ENCODE results near the gene LRRC28. TPM values are rescaled to one million over a fixed set of nuclear protein-coding genes. Genes with fewer than 3 reads are reported as not detected.

The LRRC28 gene
- polyA plus RNA-seq, 3 donors = 9.8 to 14.7 (median 14.2) TPM

- 67 to 80% (median 72%) methylated on average over 3 of the region's 3 CpGs for WGBS, 3 donors
- no peak overlapping the region for H3K27ac ChIP-seq (ENCODE audit: low read depth, low read length)
Observed at GRCh38 chr15:99247062-99247461, 4.2 kb upstream of the LRRC28 start.

- no peak overlapping the region for H3K27ac ChIP-seq (ENCODE audit: low read depth, low read length)
- whole genome bisulfite sequencing, 3 donors = 75 to 81% (median 80%) methylated on average over 7 of the region's 7 CpGs
Observed at GRCh38 chr15:99248000-99248715, 3.1 kb upstream of the LRRC28 start.

- H3K27ac ChIP-seq (ENCODE audit: low read depth, low read length) = no peak within 1 kb of the TSS
- 3 to 11% (median 3%) methylated on average over 14 of the region's 14 CpGs for WGBS, 3 donors
Observed at GRCh38 chr15:99249270-99249841, 1.9 kb upstream of the LRRC28 start, which contains the start of gene TTC23. TTC23 (minus strand) TSS chr15:99249581; CDS start chr15:99228712, 20,869 bp downstream.

- WGBS, 3 donors = 21 to 34% (median 26%) methylated on average over 4 of the region's 4 CpGs
- no peak overlapping the region for H3K27ac ChIP-seq (ENCODE audit: low read depth, low read length)
Observed at GRCh38 chr15:99250001-99250400, 1.3 kb upstream of the LRRC28 start.

DNA sequence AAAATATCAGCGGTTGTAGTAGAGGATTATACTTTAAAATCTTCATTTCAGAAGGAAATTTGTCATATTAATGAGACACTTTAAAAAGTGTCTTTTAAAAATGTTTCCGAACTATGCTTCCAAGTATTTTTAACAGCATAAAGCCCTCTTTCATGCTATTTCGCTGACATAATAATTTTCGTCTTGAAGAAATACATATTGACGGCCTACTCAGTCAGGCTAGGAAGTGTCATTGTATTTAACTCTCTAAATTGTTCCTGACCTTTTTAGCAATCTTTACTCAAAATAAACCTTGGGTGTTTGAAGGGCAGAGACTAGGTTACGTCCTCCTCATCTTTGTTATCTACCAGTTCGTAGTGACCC, 806 bp upstream of the LRRC28 start:
- 9 to 37% (median 22%) methylated on average over 7 of the region's 7 CpGs for WGBS, 3 donors
- H3K27ac ChIP-seq (ENCODE audit: low read depth, low read length) = no peak overlapping the region

- WGBS, 3 donors = 36 to 83% (median 64%) methylated on average over 7 of the region's 7 CpGs
- H3K27ac ChIP-seq (ENCODE audit: low read depth, low read length) = no peak overlapping the region
Observed at GRCh38 chr15:99252326-99252725, 1.0 kb downstream of the LRRC28 start.

GRCh38 chr15:99253381-99254090, 2.3 kb downstream of the LRRC28 start:
- 82 to 98% (median 86%) methylated on average over 6 of the region's 6 CpGs for WGBS, 3 donors
- H3K27ac ChIP-seq (ENCODE audit: low read depth, low read length) = no peak overlapping the region

- H3K27ac ChIP-seq (ENCODE audit: low read depth, low read length) = no peak overlapping the region
- WGBS, 3 donors = 81 to 95% (median 94%) methylated on average over 12 of the region's 12 CpGs
Observed at GRCh38 chr15:99257107-99257750, 5.9 kb downstream of the LRRC28 start.

GRCh38 chr15:99264125-99264524, 12.8 kb downstream of the LRRC28 start:
- 78 to 86% (median 80%) methylated on average over 5 of the region's 5 CpGs for WGBS, 3 donors
- H3K27ac ChIP-seq (ENCODE audit: low read depth, low read length) = no peak overlapping the region

GRCh38 chr15:99265541-99266070, 14.3 kb downstream of the LRRC28 start:
- WGBS, 3 donors = 83 to 87% (median 86%) methylated on average over 3 of the region's 3 CpGs
- no peak overlapping the region for H3K27ac ChIP-seq (ENCODE audit: low read depth, low read length)

DNA sequence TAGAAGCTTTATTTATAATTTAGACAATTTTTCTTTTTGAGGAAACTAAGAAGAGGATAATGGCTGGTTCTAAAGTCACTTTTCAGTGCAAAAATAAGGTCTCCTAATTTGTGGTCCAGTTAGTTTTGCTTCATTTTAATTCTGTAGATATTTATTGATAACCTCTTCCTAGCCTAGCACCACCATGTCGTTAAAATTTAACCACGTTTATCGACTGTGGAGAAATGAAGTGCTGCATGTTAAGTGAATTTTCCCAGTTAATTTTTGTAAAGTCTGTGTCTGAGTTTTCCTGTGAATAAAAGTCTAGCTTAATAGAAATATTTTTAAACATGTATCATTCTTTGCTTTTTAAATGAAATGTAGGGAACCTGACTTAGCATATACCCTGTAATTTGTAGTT, 16.7 kb downstream of the LRRC28 start:
- no peak overlapping the region for H3K27ac ChIP-seq (ENCODE audit: low read depth, low read length)
- WGBS, 3 donors = 16 to 96% (median 86%) methylated on average over 3 of the region's 3 CpGs

GRCh38 chr15:99268431-99268830, 17.1 kb downstream of the LRRC28 start:
- WGBS, 3 donors = 31 to 81% (median 81%) methylated on average over 5 of the region's 5 CpGs
- H3K27ac ChIP-seq (ENCODE audit: low read depth, low read length) = no peak overlapping the region

GRCh38 chr15:99273801-99274200, 22.5 kb downstream of the LRRC28 start:
- 63 to 82% (median 69%) methylated on average over 3 of the region's 3 CpGs for WGBS, 3 donors
- no peak overlapping the region for H3K27ac ChIP-seq (ENCODE audit: low read depth, low read length)

GRCh38 chr15:99275061-99275460, 23.8 kb downstream of the LRRC28 start:
- WGBS, 3 donors = 97 to 98% (median 98%) methylated on average over 2 of the region's 2 CpGs
- no peak overlapping the region for H3K27ac ChIP-seq (ENCODE audit: low read depth, low read length)

- 90 to 92% (median 91%) methylated on average over 9 of the region's 9 CpGs for WGBS, 3 donors
- no peak overlapping the region for H3K27ac ChIP-seq (ENCODE audit: low read depth, low read length)
Observed at GRCh38 chr15:99275525-99276128, 24.3 kb downstream of the LRRC28 start.

- H3K27ac ChIP-seq (ENCODE audit: low read depth, low read length) = no peak overlapping the region
- 64 to 93% (median 70%) methylated on average over 3 of the region's 3 CpGs for WGBS, 3 donors
Observed at GRCh38 chr15:99279290-99279689, 28.0 kb downstream of the LRRC28 start.

DNA sequence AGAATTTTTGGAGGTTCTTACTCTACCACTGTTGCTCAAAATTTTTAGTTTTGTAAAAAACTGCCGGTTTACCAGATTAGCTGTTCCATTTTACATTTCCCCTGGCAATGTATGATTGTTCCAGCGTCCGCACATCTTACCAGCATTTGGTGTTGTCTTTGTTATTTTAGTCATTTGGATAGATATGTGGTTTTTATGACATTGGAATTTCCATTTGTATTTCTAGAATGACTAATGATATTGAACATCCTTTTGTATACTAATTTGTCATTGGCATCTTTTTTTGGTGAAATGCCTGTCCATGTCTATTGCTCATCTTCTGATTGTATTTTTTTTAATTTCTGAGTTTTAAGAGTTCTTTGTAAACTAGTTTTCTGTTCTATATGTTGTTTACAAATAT, 28.5 kb downstream of the LRRC28 start:
- 87 to 95% (median 91%) methylated on average over 3 of the region's 3 CpGs for WGBS, 3 donors
- H3K27ac ChIP-seq (ENCODE audit: low read depth, low read length) = no peak overlapping the region

GRCh38 chr15:99282121-99282520, 30.8 kb downstream of the LRRC28 start:
- H3K27ac ChIP-seq (ENCODE audit: low read depth, low read length) = no peak overlapping the region
